CD4-positive, alpha-beta T cell (primary cell): ENCODE data around the gene INSR. TPM values are rescaled to one million over a fixed set of nuclear protein-coding genes. Genes with fewer than 3 reads are reported as not detected.

Source experiments
- ATAC-seq: fragments of 200-7000 bp; cut with Tn5 transposase; one replicate; pipeline ENCODE4 v1.10.0; 2022; ENCODE audit warnings: mild to moderate bottlenecking; ENCODE audit not compliant: poor library complexity
- CTCF ChIA-PET: fragments of 350-600 bp; sonication (Branson Sonifier 250); formaldehyde crosslinking; loops from one replicate; lab custom pipeline; 2021; ENCODE audit warnings: antibody characterized with exemption, inconsistent platforms; lab: Charles Lee
- POLR2A ChIA-PET: fragments of 350-600 bp; sonication (Branson Sonifier 250); formaldehyde crosslinking; loops from one replicate; lab custom pipeline; 2021; ENCODE audit warnings: antibody characterized with exemption, inconsistent platforms; lab: Charles Lee
- DNase-seq, 14 experiments: peaks; one replicate each; pipeline ENCODE4 v3.0.0-alpha.2; 2013 to 2020; ENCODE audit warnings: mixed read lengths in 2 of 14
- H3K27ac ChIP-seq, 2 donors: one replicate each; pipeline versions ENCODE4 v1.5.1 to v1.7.0; 2013; ENCODE audit warnings: low read length in 2 of 2, low read depth in 1 of 2, mild to moderate bottlenecking in 1 of 2
- H3K27me3 ChIP-seq, 2 experiments: 1 replicate in 1 of 2; 2 replicates in 1 of 2; pipeline versions ENCODE4 v1.6.1 to v1.7.0; 2013; ENCODE audit warnings: low read length in 2 of 2, control low read depth in 1 of 2, mild to moderate bottlenecking in 1 of 2, moderate library complexity in 1 of 2; ENCODE audit not compliant: insufficient read depth in 2 of 2, control insufficient read depth in 1 of 2
- H3K36me3 ChIP-seq: one replicate; pipeline ENCODE4 v1.6.1; 2013; ENCODE audit warnings: low read length, control low read depth; ENCODE audit not compliant: insufficient read depth
- H3K4me1 ChIP-seq: one replicate; pipeline ENCODE4 v1.6.1; 2013; ENCODE audit warnings: low read length, control low read depth; ENCODE audit not compliant: insufficient read depth
- H3K4me3 ChIP-seq: one replicate; pipeline ENCODE4 v1.5.1; 2013; ENCODE audit warnings: mild to moderate bottlenecking, low read length, moderate library complexity
- H3K9me3 ChIP-seq, 2 experiments: 1 replicate in 1 of 2; 2 replicates in 1 of 2; pipeline versions ENCODE4 v1.6.1 to v1.7.0; 2013; ENCODE audit warnings: low read length in 2 of 2, mild to moderate bottlenecking in 2 of 2, control low read depth in 1 of 2, moderate library complexity in 1 of 2; ENCODE audit not compliant: control insufficient read depth in 1 of 2, insufficient read depth in 1 of 2
- H3K27ac Mint-ChIP-seq: one replicate; pipeline ENCODE4 v1.8.0; 2020; ENCODE audit warnings: mixed read lengths
- H3K27me3 Mint-ChIP-seq: one replicate; pipeline ENCODE4 v1.8.0; 2021; ENCODE audit warnings: mixed read lengths
- H3K36me3 Mint-ChIP-seq: one replicate; pipeline ENCODE4 v1.8.0; 2021; ENCODE audit warnings: low read depth, mixed read lengths
- H3K4me1 Mint-ChIP-seq: one replicate; pipeline ENCODE4 v1.8.0; 2021; ENCODE audit warnings: low read depth, mixed read lengths
- H3K4me3 Mint-ChIP-seq: one replicate; pipeline ENCODE4 v1.8.0; 2020; ENCODE audit warnings: mild to moderate bottlenecking, mixed read lengths
- H3K9me3 Mint-ChIP-seq: one replicate; pipeline ENCODE4 v1.8.0; 2020; ENCODE audit warnings: mixed read lengths
- intact Hi-C, 2 experiments: fragments of 100-400 bp; cut with DNase I in 1 of 2; cut with micrococcal nuclease in 1 of 2; formaldehyde crosslinking; loops; one replicate each; pipeline versions ENCODE4 v1.15.1 to v1.9.0; 2023 to 2025; cut with DNase I, micrococcal nuclease
- total RNA-seq, 174 experiments: library from RNA in 2 of 174; stranded (reverse) in 2 of 174; gene quantifications; one replicate each; pipeline ENCODE4 v1.2.3 and lab custom pipeline; 2021 to 2026
- TF ChIP-seq, protein P1 (sequence below): fragments of 200-600 bp; IDR thresholded peaks from one replicate; pipeline ENCODE4 v1.8.0; 2022; ENCODE audit warnings: antibody characterized with exemption, mild to moderate bottlenecking

Gene INSR
- total RNA-seq, 2 experiments from 2014 or later = 1.8 to 3.0 TPM

DNA sequence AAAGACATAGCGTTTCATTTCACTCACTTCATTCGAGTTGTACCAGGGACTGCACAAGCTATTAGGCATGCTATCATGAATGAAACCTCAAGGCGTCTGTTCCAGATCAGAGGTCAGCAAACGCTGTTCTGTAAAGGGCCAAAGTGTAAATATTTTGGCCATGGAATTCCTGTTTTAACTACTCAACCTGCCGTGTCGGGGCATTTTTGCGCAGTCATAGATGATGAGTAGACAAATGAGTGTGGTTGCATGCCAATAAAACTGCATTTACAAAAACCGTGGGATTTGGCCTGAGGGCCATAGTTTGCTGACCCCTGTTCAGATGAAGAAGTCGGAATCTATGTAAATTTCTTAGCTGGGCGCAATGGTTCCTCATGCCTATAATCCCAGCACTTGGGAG lies 6.5 kb downstream of the INSR start:
- CTCF ChIA-PET = no interaction called here
- POLR2A ChIA-PET = no interaction called here
- no peak overlapping the region for H3K27ac Mint-ChIP-seq

DNA sequence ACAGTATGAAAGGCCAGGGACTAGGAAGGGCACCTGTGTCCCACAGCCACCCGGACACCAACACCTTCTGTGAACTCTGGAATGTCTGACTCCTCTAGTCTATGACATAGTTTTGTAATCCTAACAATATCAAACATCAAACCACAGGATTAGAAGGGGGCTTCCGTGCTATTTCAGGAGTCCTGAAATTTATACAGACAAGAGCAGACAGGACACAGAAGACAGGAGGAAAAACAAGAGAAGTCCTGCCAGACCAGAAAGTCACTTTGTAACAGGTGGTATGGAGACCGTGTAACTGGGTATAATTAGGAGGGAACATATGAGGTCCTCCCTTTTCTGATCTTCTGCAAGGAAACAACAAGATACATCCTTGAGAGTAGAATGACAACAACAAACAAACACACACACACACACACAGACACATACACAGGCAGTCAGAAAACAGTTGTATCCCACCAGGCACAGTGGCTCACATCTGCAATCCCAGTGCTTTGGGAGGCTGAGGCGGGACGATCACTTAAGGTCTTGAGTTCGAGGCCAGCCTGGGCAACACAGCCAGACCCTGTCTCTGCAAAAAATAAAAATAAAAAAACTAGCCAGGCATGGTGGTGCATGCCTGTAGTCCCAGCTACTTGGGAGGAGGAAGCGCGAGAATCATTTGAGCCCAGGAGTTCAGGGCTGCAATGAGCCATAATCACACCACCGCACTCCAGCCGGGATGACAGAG lies 13.1 kb downstream of the INSR start:
- Mint-ChIP-seq H3K36me3 (no peaks in the 10 kb centered on the region), H3K4me1 (no peaks in the 10 kb centered on the region), H3K27ac (no peak overlapping the region), H3K4me3 (no peak overlapping the region), H3K9me3 (no peaks in the 10 kb centered on the region), H3K27me3 (no peaks in the 10 kb centered on the region)
- intact Hi-C loops = no loop called here
- ChIA-PET CTCF (no interaction called here), POLR2A (interaction anchor here (0.6 kb wide), 1 partner anchor 9 kb away, joined by 3 read pairs; no protein-coding TSS in a partner anchor)
- DNase-seq (no peak), ATAC-seq (no peak)
- H3K4me3 ChIP-seq = no peak overlapping the region
- TF ChIP-seq, protein P1, sequence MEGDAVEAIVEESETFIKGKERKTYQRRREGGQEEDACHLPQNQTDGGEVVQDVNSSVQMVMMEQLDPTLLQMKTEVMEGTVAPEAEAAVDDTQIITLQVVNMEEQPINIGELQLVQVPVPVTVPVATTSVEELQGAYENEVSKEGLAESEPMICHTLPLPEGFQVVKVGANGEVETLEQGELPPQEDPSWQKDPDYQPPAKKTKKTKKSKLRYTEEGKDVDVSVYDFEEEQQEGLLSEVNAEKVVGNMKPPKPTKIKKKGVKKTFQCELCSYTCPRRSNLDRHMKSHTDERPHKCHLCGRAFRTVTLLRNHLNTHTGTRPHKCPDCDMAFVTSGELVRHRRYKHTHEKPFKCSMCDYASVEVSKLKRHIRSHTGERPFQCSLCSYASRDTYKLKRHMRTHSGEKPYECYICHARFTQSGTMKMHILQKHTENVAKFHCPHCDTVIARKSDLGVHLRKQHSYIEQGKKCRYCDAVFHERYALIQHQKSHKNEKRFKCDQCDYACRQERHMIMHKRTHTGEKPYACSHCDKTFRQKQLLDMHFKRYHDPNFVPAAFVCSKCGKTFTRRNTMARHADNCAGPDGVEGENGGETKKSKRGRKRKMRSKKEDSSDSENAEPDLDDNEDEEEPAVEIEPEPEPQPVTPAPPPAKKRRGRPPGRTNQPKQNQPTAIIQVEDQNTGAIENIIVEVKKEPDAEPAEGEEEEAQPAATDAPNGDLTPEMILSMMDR = no peak
- no peaks in the 10 kb centered on the region for H3K27me3 ChIP-seq
- no peaks in the 10 kb centered on the region for H3K4me1 ChIP-seq
- H3K27ac ChIP-seq = no peak overlapping the region
- H3K9me3 ChIP-seq = no peaks in the 10 kb centered on the region
- no peaks in the 10 kb centered on the region for H3K36me3 ChIP-seq

More for the DNA sequence above, 6.5 kb downstream of the INSR start:
- Mint-ChIP-seq H3K27me3 (peaks cover 11% of the 10 kb centered on the region), H3K9me3 (no peaks in the 10 kb centered on the region), H3K4me1 (peaks cover 8% of the 10 kb centered on the region), H3K4me3 (no peak overlapping the region), H3K36me3 (no peaks in the 10 kb centered on the region)
- intact Hi-C loops = no loop called here
- TF ChIP-seq, protein P1 = no peak
- H3K27me3 ChIP-seq = no peaks in the 10 kb centered on the region
- DNase-seq (no peak), ATAC-seq (no peak)
- no peak overlapping the region for H3K4me3 ChIP-seq
- H3K9me3 ChIP-seq = no peaks in the 10 kb centered on the region
- H3K27ac ChIP-seq = no peak overlapping the region
- no peaks in the 10 kb centered on the region for H3K4me1 ChIP-seq
- no peaks in the 10 kb centered on the region for H3K36me3 ChIP-seq

DNA sequence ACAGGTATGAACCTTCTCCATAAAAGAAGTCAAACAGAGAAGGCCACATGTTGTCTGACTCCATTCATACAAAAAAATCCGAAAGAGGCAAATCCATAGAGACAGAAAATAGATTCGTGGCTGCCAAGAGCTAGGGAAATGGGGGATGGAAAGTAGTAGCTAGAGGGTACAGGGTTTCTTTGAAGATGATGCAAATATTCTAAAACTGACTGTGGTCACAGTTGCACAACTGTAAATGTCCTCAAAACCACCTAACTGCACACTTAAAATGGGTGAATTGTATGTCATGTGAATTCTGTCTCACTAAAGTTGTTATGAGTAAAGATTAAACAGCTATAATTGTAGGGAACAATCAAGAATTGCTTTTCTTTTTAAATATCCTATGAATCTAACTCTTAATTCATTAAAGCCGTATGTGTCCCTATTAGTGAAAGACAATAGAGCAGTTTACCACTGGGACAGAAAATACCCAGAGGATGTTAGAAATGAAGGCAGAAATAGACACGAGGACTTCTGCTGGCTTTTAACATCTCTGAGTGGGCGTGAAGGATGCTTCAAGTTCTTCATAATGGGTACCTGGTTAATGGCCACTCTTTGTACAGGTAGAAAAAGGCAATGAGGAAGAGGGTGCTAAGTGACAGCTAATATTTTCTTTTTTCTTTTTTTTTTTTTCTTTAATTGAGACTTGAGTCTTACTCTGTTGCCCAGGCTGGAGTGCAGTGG lies 21.2 kb downstream of the INSR start:
- Mint-ChIP-seq H3K4me1 (no peaks in the 10 kb centered on the region), H3K27me3 (no peaks in the 10 kb centered on the region), H3K36me3 (no peaks in the 10 kb centered on the region), H3K9me3 (no peaks in the 10 kb centered on the region), H3K4me3 (no peak overlapping the region), H3K27ac (no peak overlapping the region)
- TF ChIP-seq, protein P1 = no peak
- H3K9me3 ChIP-seq = no peaks in the 10 kb centered on the region
- ChIA-PET POLR2A (no interaction called here), CTCF (interaction anchor here (0.5 kb wide), 1 partner anchor 9 kb away, joined by 3 read pairs; no protein-coding TSS in a partner anchor)
- H3K4me3 ChIP-seq = no peak overlapping the region
- no peaks in the 10 kb centered on the region for H3K4me1 ChIP-seq
- no peaks in the 10 kb centered on the region for H3K36me3 ChIP-seq
- peak in 1 of 14 experiments; percentile 14 for DNase-seq
- no peaks in the 10 kb centered on the region for H3K27me3 ChIP-seq
- intact Hi-C loops = no loop called here
- H3K27ac ChIP-seq = no peak overlapping the region
- no peak for ATAC-seq
